CD4-positive, CD25-positive, alpha-beta regulatory T cell (primary cell): Measurements from ENCODE around the gene UBR7. TPM values are rescaled to one million over a fixed set of nuclear protein-coding genes. Genes with fewer than 3 reads are reported as not detected.
A peak's percentile ranks its signal among the peaks of the same experiment; 100 is the strongest.

Experiments used
- ATAC-seq, 2 donors: fragments of 150-1000 bp; cut with Tn5 transposase; one replicate each; pipeline ENCODE4 v1.10.0; 2021; ENCODE audit warnings: low read depth in 2 of 2, moderate number of reproducible peaks in 2 of 2, moderate library complexity in 1 of 2
- DNase-seq, 3 donors: peaks; one replicate each; pipeline versions ENCODE4 v3.0.0 to v3.0.0-alpha.2; 2012 to 2022; ENCODE audit warnings: mixed read lengths in 1 of 3
- H3K27ac ChIP-seq: one replicate; pipeline ENCODE4 v1.7.0; 2013; ENCODE audit warnings: mild to moderate bottlenecking, low read length; ENCODE audit not compliant: insufficient read depth, poor library complexity, severe bottlenecking
- H3K27me3 ChIP-seq: one replicate; pipeline ENCODE4 v1.7.0; 2013; ENCODE audit warnings: low read length; ENCODE audit not compliant: control insufficient read depth, insufficient read depth
- H3K36me3 ChIP-seq: one replicate; pipeline ENCODE4 v1.7.0; 2013; ENCODE audit warnings: mild to moderate bottlenecking, low read length, moderate library complexity; ENCODE audit not compliant: control insufficient read depth, insufficient read depth
- H3K4me1 ChIP-seq: 2 replicates; pipeline ENCODE4 v1.7.0; 2013; ENCODE audit warnings: mild to moderate bottlenecking, low read length; ENCODE audit not compliant: insufficient read depth, control insufficient read depth, poor library complexity, severe bottlenecking
- H3K4me3 ChIP-seq: one replicate; pipeline ENCODE4 v1.7.0; 2013; ENCODE audit warnings: low read depth, mild to moderate bottlenecking, low read length, moderate library complexity
- H3K9me3 ChIP-seq, 2 experiments: 1 replicate in 1 of 2; 2 replicates in 1 of 2; pipeline ENCODE4 v1.7.0; 2013; ENCODE audit warnings: low read length in 2 of 2, mild to moderate bottlenecking in 1 of 2, moderate library complexity in 1 of 2; ENCODE audit not compliant: control insufficient read depth in 2 of 2
- H3K27ac Mint-ChIP-seq, 3 donors: one replicate each; pipeline ENCODE4 v1.8.0; 2020 to 2022; ENCODE audit warnings: mild to moderate bottlenecking in 3 of 3, mixed read lengths in 3 of 3, moderate library complexity in 2 of 3
- H3K27me3 Mint-ChIP-seq: one replicate; pipeline ENCODE4 v1.8.0; 2022; ENCODE audit warnings: mild to moderate bottlenecking, mixed read lengths
- H3K36me3 Mint-ChIP-seq: one replicate; pipeline ENCODE4 v1.8.0; 2020; ENCODE audit warnings: mixed read lengths
- H3K4me1 Mint-ChIP-seq, 4 donors: one replicate each; pipeline ENCODE4 v1.8.0; 2020 to 2022; ENCODE audit warnings: mixed read lengths in 4 of 4, mild to moderate bottlenecking in 1 of 4
- H3K4me3 Mint-ChIP-seq, 4 donors: one replicate each; pipeline ENCODE4 v1.8.0; 2020 to 2022; ENCODE audit warnings: mild to moderate bottlenecking in 4 of 4, mixed read lengths in 4 of 4, moderate library complexity in 3 of 4
- H3K9me3 Mint-ChIP-seq, 7 donors: one replicate each; pipeline ENCODE4 v1.8.0; 2020 to 2022; ENCODE audit warnings: mixed read lengths in 7 of 7, mild to moderate bottlenecking in 3 of 7, moderate library complexity in 2 of 7
- polyA plus RNA-seq, 4 donors: library from polyadenylated mRNA; unstranded; fragments of 300-500 nt; fragmentation: Illumina TruSeq; gene quantifications; one replicate each; pipeline ENCODE4 v1.2.3, GENCODE V29; 2021
- total RNA-seq: library from RNA; stranded (reverse); gene quantifications from one replicate; pipeline ENCODE4 v1.2.3, GENCODE V29; 2022

Gene UBR7
- total and polyA plus RNA-seq, 5 donors from 2014 or later: 13.2 to 45.4 (median 36.5) TPM

- Histone ChIP-seq H3K9me3 (no peaks in the 10 kb centered on the region), H3K4me1 (no peaks in the 10 kb centered on the region), H3K36me3 (peaks cover 42% of the 10 kb centered on the region), H3K4me3 (no peak overlapping the region), H3K27me3 (no peaks in the 10 kb centered on the region), H3K27ac (no peak overlapping the region)
- H3K36me3 Mint-ChIP-seq: peaks cover 39% of the 10 kb centered on the region
- H3K27me3 Mint-ChIP-seq: no peaks in the 10 kb centered on the region
- no peak overlapping the region for H3K27ac Mint-ChIP-seq
- no peak overlapping the region for H3K4me3 Mint-ChIP-seq
- ATAC-seq: no peak
- DNase-seq: no peak
- H3K9me3 Mint-ChIP-seq: no peaks in the 10 kb centered on the region
- peaks cover 0 to 2% (median 0%) of the 10 kb centered on the region in 4 donors for H3K4me1 Mint-ChIP-seq
These were observed 33.6 kb downstream of the UBR7 start for GRCh38 chr14:93240678-93241000.

GRCh38 chr14:93245764-93246420 is 38.8 kb downstream of the UBR7 start:
- no peaks in the 10 kb centered on the region for H3K4me1 ChIP-seq
- DNase-seq (no peak), ATAC-seq (no peak)
- H3K4me3 ChIP-seq: no peak overlapping the region
- peaks cover 58% of the 10 kb centered on the region for H3K36me3 Mint-ChIP-seq
- H3K36me3 ChIP-seq: peaks cover 76% of the 10 kb centered on the region
- no peaks in the 10 kb centered on the region for H3K27me3 ChIP-seq
- H3K27ac Mint-ChIP-seq: peak overlapping the region in 2 of 3 donors; percentile 50 to 67
- no peaks in the 10 kb centered on the region for H3K9me3 ChIP-seq
- H3K4me3 Mint-ChIP-seq: no peak overlapping the region
- no peak overlapping the region for H3K27ac ChIP-seq
- H3K9me3 Mint-ChIP-seq: no peaks in the 10 kb centered on the region
- H3K4me1 Mint-ChIP-seq: peaks cover 0 to 5% (median 0%) of the 10 kb centered on the region in 4 donors
- H3K27me3 Mint-ChIP-seq: no peaks in the 10 kb centered on the region

- Mint-ChIP-seq H3K27me3 (no peaks in the 10 kb centered on the region), H3K9me3 (no peaks in the 10 kb centered on the region), H3K4me3 (no peak overlapping the region), H3K4me1 (peaks cover 0 to 5% (median 0%) of the 10 kb centered on the region in 4 donors), H3K36me3 (peaks cover 57% of the 10 kb centered on the region), H3K27ac (peak overlapping the region in 2 of 3 donors; percentile 50 to 76)
- Histone ChIP-seq H3K4me3 (no peak overlapping the region), H3K36me3 (peaks cover 76% of the 10 kb centered on the region), H3K27ac (no peak overlapping the region), H3K4me1 (no peaks in the 10 kb centered on the region), H3K9me3 (no peaks in the 10 kb centered on the region), H3K27me3 (no peaks in the 10 kb centered on the region)
- DNase-seq (no peak), ATAC-seq (no peak)
These were observed 39.5 kb downstream of the UBR7 start for GRCh38 chr14:93246534-93246933.

- no peak overlapping the region for H3K4me3 Mint-ChIP-seq
- no peaks in the 10 kb centered on the region for H3K9me3 Mint-ChIP-seq
- H3K36me3 ChIP-seq: peaks cover 72% of the 10 kb centered on the region
- H3K27me3 Mint-ChIP-seq: no peaks in the 10 kb centered on the region
- no peak overlapping the region for H3K27ac Mint-ChIP-seq
- peaks cover 42% of the 10 kb centered on the region for H3K36me3 Mint-ChIP-seq
- no peak overlapping the region for H3K27ac ChIP-seq
- H3K9me3 ChIP-seq: no peaks in the 10 kb centered on the region
- DNase-seq (peak in 1 of 3 donors; percentile 50), ATAC-seq (no peak)
- no peak overlapping the region for H3K4me3 ChIP-seq
- no peaks in the 10 kb centered on the region for H3K27me3 ChIP-seq
- no peaks in the 10 kb centered on the region for H3K4me1 ChIP-seq
- H3K4me1 Mint-ChIP-seq: peaks cover 0 to 5% (median 0%) of the 10 kb centered on the region in 4 donors
These were observed 42.2 kb downstream of the UBR7 start for GRCh38 chr14:93249128-93249831.

GRCh38 chr14:93262446-93262845 is 55.4 kb downstream of the UBR7 start:
- DNase-seq (peak in 1 of 3 donors; percentile 20), ATAC-seq (no peak)
- H3K27me3 ChIP-seq: no peaks in the 10 kb centered on the region
- Mint-ChIP-seq H3K4me1 (peaks cover 0 to 26% (median 18%) of the 10 kb centered on the region in 4 donors), H3K36me3 (peaks cover 20% of the 10 kb centered on the region), H3K4me3 (no peak overlapping the region), H3K27me3 (no peaks in the 10 kb centered on the region), H3K27ac (peak overlapping the region in 1 of 3 donors; percentile 74), H3K9me3 (no peaks in the 10 kb centered on the region)
- H3K9me3 ChIP-seq: no peaks in the 10 kb centered on the region
- H3K36me3 ChIP-seq: peaks cover 22% of the 10 kb centered on the region
- H3K4me3 ChIP-seq: no peak overlapping the region
- H3K27ac ChIP-seq: no peak overlapping the region
- peaks cover 3% of the 10 kb centered on the region for H3K4me1 ChIP-seq

- Mint-ChIP-seq H3K36me3 (peaks cover 16% of the 10 kb centered on the region), H3K27ac (no peak overlapping the region), H3K9me3 (no peaks in the 10 kb centered on the region), H3K4me1 (peaks cover 6 to 30% (median 19%) of the 10 kb centered on the region in 4 donors), H3K27me3 (no peaks in the 10 kb centered on the region), H3K4me3 (no peak overlapping the region)
- Histone ChIP-seq H3K9me3 (no peaks in the 10 kb centered on the region), H3K27me3 (no peaks in the 10 kb centered on the region), H3K27ac (no peak overlapping the region), H3K4me3 (no peak overlapping the region), H3K4me1 (peaks cover 3% of the 10 kb centered on the region), H3K36me3 (peaks cover 22% of the 10 kb centered on the region)
- no peak for DNase-seq
- ATAC-seq: no peak
These were observed 56.4 kb downstream of the UBR7 start for GRCh38 chr14:93263416-93263815.

- Mint-ChIP-seq H3K4me1 (peaks cover 6 to 35% (median 20%) of the 10 kb centered on the region in 4 donors), H3K27me3 (no peaks in the 10 kb centered on the region), H3K4me3 (no peak overlapping the region), H3K27ac (no peak overlapping the region), H3K9me3 (no peaks in the 10 kb centered on the region), H3K36me3 (peaks cover 13% of the 10 kb centered on the region)
- no peak overlapping the region for H3K27ac ChIP-seq
- no peak for DNase-seq
- peaks cover 16% of the 10 kb centered on the region for H3K36me3 ChIP-seq
- H3K9me3 ChIP-seq: no peaks in the 10 kb centered on the region
- no peak overlapping the region for H3K4me3 ChIP-seq
- peaks cover 3% of the 10 kb centered on the region for H3K4me1 ChIP-seq
- no peaks in the 10 kb centered on the region for H3K27me3 ChIP-seq
- no peak for ATAC-seq
These were observed 59.1 kb downstream of the UBR7 start for GRCh38 chr14:93266127-93266526.
